B cell (primary cell): ENCODE measurements around the gene NUDT19.

Experiments used
- EZH2 ChIP-seq: IDR thresholded peaks from 2 replicates; pipeline ENCODE4 v1.6.1; 2012; ENCODE audit warnings: borderline replicate concordance, low read depth, mild to moderate bottlenecking, moderate library complexity, low read length; ENCODE audit not compliant: insufficient read depth, poor library complexity, severe bottlenecking
- TF ChIP-seq, protein P1 (sequence below): fragments of 200-600 bp; IDR thresholded peaks from one replicate; pipeline ENCODE4 v1.8.0; 2022; ENCODE audit warnings: antibody characterized with exemption, mild to moderate bottlenecking

DNA sequence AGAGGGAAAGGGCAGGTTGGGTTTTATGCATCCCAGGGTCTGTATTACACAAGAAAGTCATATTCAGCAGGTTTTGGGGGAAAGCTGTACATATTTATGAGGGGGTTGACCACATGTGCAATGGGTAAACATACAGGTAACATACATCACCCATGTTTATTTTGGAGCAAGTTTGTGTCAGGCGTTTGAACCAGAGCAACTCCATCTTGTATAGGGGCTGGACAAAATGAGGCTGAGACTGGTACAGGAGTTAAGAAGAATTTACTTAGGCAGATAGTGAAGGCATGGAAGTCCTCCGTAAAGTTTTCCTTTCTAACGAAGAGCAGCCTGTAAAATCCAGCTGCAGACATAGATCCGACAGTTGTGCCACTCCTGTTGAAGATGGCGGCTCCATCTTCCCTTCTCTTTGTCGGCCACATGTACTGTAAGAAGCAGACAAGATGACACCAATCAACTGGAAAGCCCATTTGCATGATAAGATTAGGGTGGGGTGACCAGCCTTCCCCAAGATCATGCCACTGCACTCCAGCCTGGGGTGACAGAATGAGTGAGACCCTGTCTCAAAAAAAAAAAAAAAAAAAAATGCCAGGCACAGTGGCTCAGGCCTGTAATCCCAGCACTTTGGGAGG, 4.7 kb upstream of the NUDT19 start:
- TF ChIP-seq, protein P1, sequence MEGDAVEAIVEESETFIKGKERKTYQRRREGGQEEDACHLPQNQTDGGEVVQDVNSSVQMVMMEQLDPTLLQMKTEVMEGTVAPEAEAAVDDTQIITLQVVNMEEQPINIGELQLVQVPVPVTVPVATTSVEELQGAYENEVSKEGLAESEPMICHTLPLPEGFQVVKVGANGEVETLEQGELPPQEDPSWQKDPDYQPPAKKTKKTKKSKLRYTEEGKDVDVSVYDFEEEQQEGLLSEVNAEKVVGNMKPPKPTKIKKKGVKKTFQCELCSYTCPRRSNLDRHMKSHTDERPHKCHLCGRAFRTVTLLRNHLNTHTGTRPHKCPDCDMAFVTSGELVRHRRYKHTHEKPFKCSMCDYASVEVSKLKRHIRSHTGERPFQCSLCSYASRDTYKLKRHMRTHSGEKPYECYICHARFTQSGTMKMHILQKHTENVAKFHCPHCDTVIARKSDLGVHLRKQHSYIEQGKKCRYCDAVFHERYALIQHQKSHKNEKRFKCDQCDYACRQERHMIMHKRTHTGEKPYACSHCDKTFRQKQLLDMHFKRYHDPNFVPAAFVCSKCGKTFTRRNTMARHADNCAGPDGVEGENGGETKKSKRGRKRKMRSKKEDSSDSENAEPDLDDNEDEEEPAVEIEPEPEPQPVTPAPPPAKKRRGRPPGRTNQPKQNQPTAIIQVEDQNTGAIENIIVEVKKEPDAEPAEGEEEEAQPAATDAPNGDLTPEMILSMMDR = no peak
- no peak for TF ChIP-seq EZH2
